D721Med (cell line): ENCODE results near the gene SPSB4.

ENCODE experiments used
- DNase-seq: peaks from one replicate; pipeline ENCODE4 v3.0.0; 2011; ENCODE audit warnings: low spot score; ENCODE audit not compliant: insufficient read length
- FAIRE-seq: peaks from 2 replicates; lab custom pipeline; 2011; peaks lifted over from hg19 to GRCh38; lab: Jason Lieb, UNC
- CTCF ChIP-seq: IDR thresholded peaks from 2 replicates; pipeline ENCODE4 v1.5.1; 2012; ENCODE audit warnings: mild to moderate bottlenecking, control low read depth; ENCODE audit not compliant: insufficient read depth; ENCODE audit errors: missing control alignments

Gene SPSB4

DNA sequence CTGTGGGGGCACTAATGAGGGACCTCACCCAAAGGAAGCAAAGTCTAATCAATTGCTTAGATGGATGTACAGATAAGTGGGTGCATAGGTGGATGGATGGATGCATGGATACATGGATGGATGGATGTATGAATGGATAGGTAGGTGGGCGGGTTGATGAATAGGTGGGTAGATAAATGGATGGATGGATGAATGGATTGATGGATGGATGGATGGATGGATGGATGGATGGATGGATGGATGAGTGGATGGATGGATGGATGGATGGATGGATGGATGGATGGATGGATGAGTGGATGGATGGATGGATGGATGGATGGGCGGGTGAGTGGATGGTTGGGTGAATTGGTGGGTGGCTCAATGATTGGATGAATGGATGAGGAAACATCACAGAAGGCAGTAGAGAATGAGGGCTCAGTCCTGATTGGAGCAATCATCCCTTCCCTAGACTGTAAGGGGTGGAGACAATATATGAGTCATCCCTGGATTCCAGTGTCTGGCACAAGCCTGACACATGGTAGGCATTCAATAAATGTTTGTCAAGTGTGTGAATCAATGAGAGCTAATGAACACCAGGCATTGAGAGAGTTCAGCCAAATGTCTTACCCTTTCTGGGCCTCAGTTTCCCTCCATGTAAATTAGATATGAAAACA, 140.1 kb downstream of the SPSB4 start:
- FAIRE-seq (no peak), DNase-seq (no peak)
- TF ChIP-seq CTCF, result no peak

GRCh38 chr3:141192345-141192744, 141.2 kb downstream of the SPSB4 start:
- DNase-seq (peak; percentile 26), FAIRE-seq (peak; percentile 41)
- peak; percentile 98 for TF ChIP-seq CTCF

DNA sequence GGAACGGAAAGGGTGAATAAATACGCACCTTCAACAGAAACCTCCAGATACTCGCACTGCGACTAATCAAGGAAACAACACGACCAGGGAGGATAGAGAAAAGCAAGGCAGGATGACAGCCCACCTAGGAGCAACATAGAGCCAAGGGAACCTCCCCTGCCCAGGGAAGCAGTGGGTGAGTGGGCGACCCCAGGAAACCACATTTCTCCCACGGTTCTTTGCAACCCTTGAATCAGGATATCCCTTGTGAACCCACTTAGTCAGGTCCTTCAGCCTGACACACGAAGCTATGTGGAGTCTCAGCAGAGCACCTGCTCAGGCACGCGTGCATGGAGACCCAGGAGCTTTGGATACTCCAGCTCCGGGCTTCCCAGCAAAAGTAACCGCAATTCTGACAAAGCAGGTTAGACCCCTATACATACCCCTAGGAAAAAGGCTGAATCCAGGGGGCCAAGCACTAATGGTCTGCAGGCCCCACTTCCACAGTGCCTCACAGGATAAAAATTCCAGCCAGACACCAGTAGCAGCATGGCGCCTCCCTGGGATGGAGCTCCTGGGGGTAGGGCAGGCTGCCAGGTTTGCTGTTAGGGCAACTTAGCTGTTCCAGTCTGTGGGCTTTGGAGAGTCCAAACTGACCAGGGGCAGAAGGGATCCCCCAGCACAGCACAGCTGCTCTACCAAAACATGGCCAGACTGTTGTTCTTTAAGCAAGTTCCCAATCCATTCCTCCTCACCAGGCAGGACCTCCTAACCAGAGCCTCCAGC, 142.1 kb downstream of the SPSB4 start:
- FAIRE-seq (no peak), DNase-seq (no peak)
- TF ChIP-seq CTCF, result no peak
